ENCODE measurements around the gene WFDC9. TPM values are rescaled to one million over a fixed set of nuclear protein-coding genes. Genes with fewer than 3 reads are reported as not detected.
A peak's percentile ranks its signal among the peaks of the same experiment; 100 is the strongest.
"Not testable (repeated sequence)": the region's sequence is repeated elsewhere in the genome, so short reads cannot be mapped to it uniquely, and the experiment has no call there.

WFDC9 gene
- total and polyA plus RNA-seq, 7 experiments from 2014 or later = not detected

DNA sequence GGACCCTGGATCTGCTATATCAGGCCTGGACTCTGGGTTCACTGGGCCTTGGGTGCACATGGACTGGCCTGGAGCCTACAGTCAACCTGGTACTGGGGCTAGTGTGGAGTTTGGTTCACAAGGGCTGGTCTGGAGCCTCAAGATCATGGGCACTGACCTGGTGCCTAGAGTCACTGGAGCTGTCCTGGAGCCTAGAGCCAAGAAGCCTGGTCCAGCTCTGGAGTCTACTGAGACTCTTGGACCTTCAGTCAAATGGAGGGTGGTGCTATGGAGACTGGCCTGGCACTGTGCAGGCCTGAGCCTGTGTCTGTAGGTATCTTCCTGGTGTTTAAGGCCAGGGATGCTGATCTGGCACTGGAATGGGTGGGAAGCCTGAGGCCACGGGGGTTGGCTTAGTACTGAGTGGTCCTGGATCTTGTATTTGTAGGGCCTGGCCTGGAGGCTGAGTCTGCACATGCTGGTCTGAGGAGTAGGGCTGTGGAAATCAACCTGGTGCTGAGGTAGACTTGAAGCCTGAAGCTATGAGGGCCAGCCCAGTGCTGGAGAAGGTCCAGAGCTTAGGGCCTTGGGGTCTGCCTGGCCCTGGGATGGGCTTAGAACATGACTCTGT is 16.5 kb upstream of the WFDC9 start:
- CTCF ChIA-PET = no interaction called here
- H3K27me3 Mint-ChIP-seq = peaks cover 2 to 30% (median 19%) of the 10 kb centered on the region in 5 donors
- Histone ChIP-seq H3K9me3 (ENCODE audit: control insufficient read depth in 2 of 3, low read length in 3 of 3) (no peaks in the 10 kb centered on the region), H3K4me1 (ENCODE audit: control insufficient read depth in 2 of 2, insufficient read depth in 2 of 2, low read length in 2 of 2) (no peaks in the 10 kb centered on the region), H3K27me3 (ENCODE audit: control insufficient read depth in 2 of 2, insufficient read depth in 2 of 2, low read length in 2 of 2) (no peaks in the 10 kb centered on the region), H3K36me3 (ENCODE audit: control insufficient read depth in 2 of 3, insufficient read depth in 3 of 3, low read length in 3 of 3) (no peaks in the 10 kb centered on the region), H3K4me3 (ENCODE audit: low read length) (no peak overlapping the region), H3K27ac (ENCODE audit: low read depth, low read length) (no peak overlapping the region)
- no peak overlapping the region for H3K27ac Mint-ChIP-seq
- no peak for DNase-seq
- intact Hi-C loops (cut with micrococcal nuclease) = no loop called here
- H3K9me3 Mint-ChIP-seq = peaks cover 0 to 7% (median 0%) of the 10 kb centered on the region in 11 donors
- H3K36me3 Mint-ChIP-seq = no peaks in the 10 kb centered on the region
- no peak overlapping the region for H3K4me3 Mint-ChIP-seq
- no peaks in the 10 kb centered on the region for H3K4me1 Mint-ChIP-seq
- peak; percentile 10 for ATAC-seq
- POLR2A ChIA-PET = no interaction called here

DNA sequence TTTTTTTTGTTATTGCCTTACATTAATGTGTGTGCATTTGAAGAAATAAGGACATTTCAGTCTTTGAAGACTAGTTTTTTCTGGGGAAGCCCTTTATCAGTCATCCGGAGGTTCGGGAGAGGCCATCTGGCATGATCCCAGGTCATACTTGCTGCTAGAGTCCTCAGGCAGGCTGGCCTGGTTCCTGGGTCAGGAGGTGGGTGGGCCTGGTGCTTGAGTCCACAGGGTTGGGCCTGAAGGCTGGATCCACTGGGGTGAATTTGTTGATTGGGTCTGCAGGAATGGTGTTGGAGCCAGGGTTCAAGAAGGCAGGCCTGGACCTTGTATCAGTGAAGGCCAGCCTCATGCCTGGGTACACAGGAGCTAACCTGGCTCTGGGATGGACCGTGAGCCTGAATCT is 15.8 kb upstream of the WFDC9 start:
- H3K4me1 Mint-ChIP-seq = no peaks in the 10 kb centered on the region
- no peaks in the 10 kb centered on the region for H3K4me1 ChIP-seq (ENCODE audit: control insufficient read depth in 2 of 2, insufficient read depth in 2 of 2, low read length in 2 of 2)
- H3K27me3 Mint-ChIP-seq = peaks cover 2 to 33% (median 25%) of the 10 kb centered on the region in 5 donors
- POLR2A ChIA-PET = no interaction called here
- no peak overlapping the region for H3K4me3 Mint-ChIP-seq
- ATAC-seq = no peak
- no peak overlapping the region for H3K27ac ChIP-seq (ENCODE audit: low read depth, low read length)
- no peak overlapping the region for H3K27ac Mint-ChIP-seq
- DNase-seq = no peak
- H3K36me3 Mint-ChIP-seq = no peaks in the 10 kb centered on the region
- intact Hi-C loops (cut with micrococcal nuclease) = no loop called here
- no peaks in the 10 kb centered on the region for H3K36me3 ChIP-seq (ENCODE audit: control insufficient read depth in 2 of 3, insufficient read depth in 3 of 3, low read length in 3 of 3)
- no peaks in the 10 kb centered on the region for H3K27me3 ChIP-seq (ENCODE audit: control insufficient read depth in 2 of 2, insufficient read depth in 2 of 2, low read length in 2 of 2)
- no peaks in the 10 kb centered on the region for H3K9me3 ChIP-seq (ENCODE audit: control insufficient read depth in 2 of 3, low read length in 3 of 3)
- H3K4me3 ChIP-seq (ENCODE audit: low read length) = no peak overlapping the region
- CTCF ChIA-PET = no interaction called here
- peaks cover 0 to 7% (median 0%) of the 10 kb centered on the region in 11 donors for H3K9me3 Mint-ChIP-seq

DNA sequence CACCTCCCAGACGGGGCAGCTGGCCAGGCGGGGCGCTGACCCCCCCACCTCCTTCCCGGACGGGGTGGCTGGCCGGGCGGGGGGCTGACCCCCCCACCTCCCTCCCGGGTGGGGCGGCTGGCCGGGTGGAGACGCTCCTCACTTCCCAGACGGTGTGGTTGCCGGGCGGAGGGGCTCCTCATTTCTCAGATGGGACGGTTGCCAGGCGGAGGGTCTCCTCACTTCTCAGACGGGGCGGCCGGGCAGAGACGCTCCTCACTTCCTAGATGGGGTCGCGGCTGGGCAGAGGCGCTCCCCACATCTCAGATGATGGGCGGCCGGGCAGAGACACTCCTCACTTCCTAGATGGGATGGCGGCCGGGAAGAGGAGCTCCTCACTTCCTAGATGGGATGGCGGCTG is 14.8 kb upstream of the WFDC9 start:
- H3K4me3 Mint-ChIP-seq; ATAC-seq; H3K4me1 Mint-ChIP-seq; intact Hi-C loops (cut with micrococcal nuclease); DNase-seq; H3K36me3 ChIP-seq (ENCODE audit: control insufficient read depth in 2 of 3, insufficient read depth in 3 of 3, low read length in 3 of 3); H3K36me3 Mint-ChIP-seq; H3K4me1 ChIP-seq (ENCODE audit: control insufficient read depth in 2 of 2, insufficient read depth in 2 of 2, low read length in 2 of 2); H3K9me3 ChIP-seq (ENCODE audit: control insufficient read depth in 2 of 3, low read length in 3 of 3); H3K27ac Mint-ChIP-seq; POLR2A ChIA-PET; H3K27ac ChIP-seq (ENCODE audit: low read depth, low read length); H3K9me3 Mint-ChIP-seq; H3K4me3 ChIP-seq (ENCODE audit: low read length); CTCF ChIA-PET; H3K27me3 ChIP-seq (ENCODE audit: control insufficient read depth in 2 of 2, insufficient read depth in 2 of 2, low read length in 2 of 2): not testable (repeated sequence)
- H3K27me3 Mint-ChIP-seq = peaks cover 2 to 32% (median 23%) of the 10 kb centered on the region in 5 donors

DNA sequence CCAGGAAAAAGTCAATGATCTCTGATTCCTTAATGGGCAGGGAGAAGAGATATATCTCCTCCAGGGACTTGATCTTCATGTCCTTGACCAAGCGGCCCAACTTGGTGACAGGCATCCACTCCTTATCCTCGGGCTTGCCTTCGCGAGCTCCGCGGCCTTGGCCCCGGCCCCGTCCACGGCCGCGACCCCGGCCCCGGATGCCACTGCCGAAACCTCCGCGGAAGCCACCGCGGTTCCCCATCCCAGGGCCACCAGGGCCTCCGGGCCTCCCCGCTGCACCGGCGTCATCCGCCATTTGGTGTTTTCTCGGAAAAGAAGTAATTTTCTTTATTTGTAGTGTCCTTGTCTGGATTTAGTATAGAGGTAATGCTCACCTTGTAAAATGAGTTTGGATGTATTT is 10.0 kb upstream of the WFDC9 start:
- H3K9me3 ChIP-seq (ENCODE audit: control insufficient read depth in 2 of 3, low read length in 3 of 3); H3K4me1 ChIP-seq (ENCODE audit: control insufficient read depth in 2 of 2, insufficient read depth in 2 of 2, low read length in 2 of 2); POLR2A ChIA-PET; intact Hi-C loops (cut with micrococcal nuclease); DNase-seq; ATAC-seq; H3K36me3 ChIP-seq (ENCODE audit: control insufficient read depth in 2 of 3, insufficient read depth in 3 of 3, low read length in 3 of 3); H3K4me3 ChIP-seq (ENCODE audit: low read length); H3K27me3 ChIP-seq (ENCODE audit: control insufficient read depth in 2 of 2, insufficient read depth in 2 of 2, low read length in 2 of 2); H3K27ac Mint-ChIP-seq; H3K27ac ChIP-seq (ENCODE audit: low read depth, low read length); CTCF ChIA-PET; H3K4me3 Mint-ChIP-seq; H3K4me1 Mint-ChIP-seq; H3K36me3 Mint-ChIP-seq: not testable (repeated sequence)
- H3K27me3 Mint-ChIP-seq = peaks cover 11 to 43% (median 30%) of the 10 kb centered on the region in 5 donors
- peaks cover 0 to 12% (median 0%) of the 10 kb centered on the region in 11 donors for H3K9me3 Mint-ChIP-seq

DNA sequence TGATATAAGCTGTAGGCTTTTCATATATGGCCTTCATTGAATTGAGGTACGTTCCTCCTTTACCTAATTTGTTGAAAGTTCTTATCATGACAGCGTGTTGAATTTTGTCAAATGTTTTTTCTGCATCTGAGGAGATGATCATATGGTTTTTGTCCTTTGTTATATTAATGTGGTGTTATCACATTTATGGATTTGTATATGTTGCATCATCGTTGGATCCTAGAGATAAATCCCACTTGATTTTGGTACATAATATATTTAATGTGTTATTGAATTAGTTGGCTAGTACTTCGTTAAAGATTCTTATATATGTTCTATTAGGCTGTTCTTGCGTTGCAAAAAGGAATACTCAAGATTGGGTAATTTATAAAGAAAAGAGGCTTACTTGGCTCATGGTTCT is 8.6 kb upstream of the WFDC9 start:
- Histone ChIP-seq H3K36me3 (ENCODE audit: control insufficient read depth in 2 of 3, insufficient read depth in 3 of 3, low read length in 3 of 3) (no peaks in the 10 kb centered on the region), H3K27me3 (ENCODE audit: control insufficient read depth in 2 of 2, insufficient read depth in 2 of 2, low read length in 2 of 2) (peaks cover 0 to 3% of the 10 kb centered on the region in 2 donors), H3K4me3 (ENCODE audit: low read length) (no peak overlapping the region), H3K4me1 (ENCODE audit: control insufficient read depth in 2 of 2, insufficient read depth in 2 of 2, low read length in 2 of 2) (no peaks in the 10 kb centered on the region), H3K27ac (ENCODE audit: low read depth, low read length) (no peak overlapping the region), H3K9me3 (ENCODE audit: control insufficient read depth in 2 of 3, low read length in 3 of 3) (no peaks in the 10 kb centered on the region)
- ATAC-seq (no peak), DNase-seq (no peak)
- no peaks in the 10 kb centered on the region for H3K36me3 Mint-ChIP-seq
- no peak overlapping the region for H3K27ac Mint-ChIP-seq
- intact Hi-C loops (cut with micrococcal nuclease) = no loop called here
- CTCF ChIA-PET = no interaction called here
- H3K27me3 Mint-ChIP-seq = peaks cover 11 to 42% (median 29%) of the 10 kb centered on the region in 5 donors
- H3K4me3 Mint-ChIP-seq = peak overlapping the region in 1 of 10 donors; percentile 51
- no peaks in the 10 kb centered on the region for H3K4me1 Mint-ChIP-seq
- H3K9me3 Mint-ChIP-seq = peaks cover 0 to 12% (median 0%) of the 10 kb centered on the region in 11 donors
- POLR2A ChIA-PET = no interaction called here

DNA sequence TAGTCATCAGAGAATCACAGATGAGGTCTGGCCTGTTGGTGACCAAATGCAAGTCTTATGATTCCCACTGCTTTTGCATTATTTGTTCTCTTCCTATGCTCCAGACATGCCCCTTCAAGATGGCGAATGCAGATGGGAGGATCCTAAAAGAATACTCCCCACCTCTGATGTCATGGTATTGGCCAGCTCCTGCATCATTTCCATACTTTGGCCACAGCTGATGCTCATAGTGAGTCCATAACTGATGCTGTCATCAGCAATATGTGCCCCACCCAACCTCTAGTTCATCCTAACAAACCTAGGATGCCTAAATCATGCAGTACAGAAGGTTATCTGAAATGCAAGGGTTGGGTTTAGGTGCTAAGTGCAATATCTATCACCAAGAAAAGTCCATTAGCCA is 5.4 kb upstream of the WFDC9 start:
- H3K9me3 Mint-ChIP-seq = peaks cover 0 to 12% (median 0%) of the 10 kb centered on the region in 11 donors
- H3K4me1 Mint-ChIP-seq = no peaks in the 10 kb centered on the region
- Histone ChIP-seq H3K27me3 (ENCODE audit: control insufficient read depth in 2 of 2, insufficient read depth in 2 of 2, low read length in 2 of 2) (peaks cover 0 to 3% of the 10 kb centered on the region in 2 donors), H3K27ac (ENCODE audit: low read depth, low read length) (no peak overlapping the region), H3K9me3 (ENCODE audit: control insufficient read depth in 2 of 3, low read length in 3 of 3) (no peaks in the 10 kb centered on the region), H3K36me3 (ENCODE audit: control insufficient read depth in 2 of 3, insufficient read depth in 3 of 3, low read length in 3 of 3) (no peaks in the 10 kb centered on the region), H3K4me3 (ENCODE audit: low read length) (no peak overlapping the region), H3K4me1 (ENCODE audit: control insufficient read depth in 2 of 2, insufficient read depth in 2 of 2, low read length in 2 of 2) (no peaks in the 10 kb centered on the region)
- H3K27me3 Mint-ChIP-seq = peaks cover 15 to 26% (median 23%) of the 10 kb centered on the region in 5 donors
- ChIA-PET POLR2A (no interaction called here), CTCF (no interaction called here)
- H3K27ac Mint-ChIP-seq = no peak overlapping the region
- no peak for ATAC-seq
- DNase-seq = no peak
- intact Hi-C loops (cut with micrococcal nuclease) = no loop called here
- H3K36me3 Mint-ChIP-seq = no peaks in the 10 kb centered on the region
- no peak overlapping the region for H3K4me3 Mint-ChIP-seq

DNA sequence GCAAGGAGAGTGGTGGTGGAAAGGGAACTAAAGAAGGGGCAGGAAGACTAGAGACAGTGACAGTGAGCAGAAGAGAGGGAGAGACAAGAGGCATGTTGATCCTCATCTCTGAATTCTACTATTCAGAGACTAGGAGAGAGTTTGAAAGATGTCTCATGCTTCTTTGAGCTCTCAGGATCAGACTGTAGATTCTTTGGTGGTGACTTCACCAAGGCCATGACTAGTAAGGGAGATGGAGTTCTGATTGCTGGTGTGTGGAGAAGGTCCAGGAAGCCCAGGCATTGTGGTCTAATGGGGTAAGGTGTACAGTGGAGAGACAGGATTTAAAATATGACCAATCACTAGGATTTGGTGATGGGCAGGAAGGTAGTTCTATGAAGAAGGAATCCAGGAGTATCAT is 713 bp downstream of the WFDC9 start:
- Histone ChIP-seq H3K27me3 (ENCODE audit: control insufficient read depth in 2 of 2, insufficient read depth in 2 of 2, low read length in 2 of 2) (peaks cover 0 to 4% of the 10 kb centered on the region in 2 donors), H3K4me1 (ENCODE audit: control insufficient read depth in 2 of 2, insufficient read depth in 2 of 2, low read length in 2 of 2) (no peaks in the 10 kb centered on the region), H3K36me3 (ENCODE audit: control insufficient read depth in 2 of 3, insufficient read depth in 3 of 3, low read length in 3 of 3) (no peaks in the 10 kb centered on the region), H3K27ac (ENCODE audit: low read depth, low read length) (no peak overlapping the region), H3K9me3 (ENCODE audit: control insufficient read depth in 2 of 3, low read length in 3 of 3) (no peaks in the 10 kb centered on the region), H3K4me3 (ENCODE audit: low read length) (no peak overlapping the region)
- DNase-seq (no peak), ATAC-seq (no peak)
- H3K4me3 Mint-ChIP-seq = no peak overlapping the region
- peaks cover 0 to 5% (median 0%) of the 10 kb centered on the region in 7 donors for H3K4me1 Mint-ChIP-seq
- ChIA-PET POLR2A (no interaction called here), CTCF (interaction anchor here (0.5 kb wide), 1 partner anchor 310 kb away, joined by 3 read pairs; no protein-coding TSS in a partner anchor)
- intact Hi-C loops (cut with micrococcal nuclease) = no loop called here
- H3K36me3 Mint-ChIP-seq = no peaks in the 10 kb centered on the region
- peaks cover 0 to 6% (median 0%) of the 10 kb centered on the region in 11 donors for H3K9me3 Mint-ChIP-seq
- H3K27me3 Mint-ChIP-seq = peaks cover 17 to 56% (median 41%) of the 10 kb centered on the region in 5 donors
- no peak overlapping the region for H3K27ac Mint-ChIP-seq
